Right cardiac atrium (tissue), 5 donors: ENCODE measurements around the gene ACRV1. TPM values are rescaled to one million over a fixed set of nuclear protein-coding genes. Genes with fewer than 3 reads are reported as not detected.

Experiments
- ATAC-seq, 2 donors: fragments of 200-7000 bp; cut with Tn5 transposase; one replicate each; pipeline versions ENCODE4 v1.8.0 to v1.9.1; 2020; ENCODE audit warnings: moderate library complexity in 2 of 2, mild to moderate bottlenecking in 1 of 2
- DNase-seq, 3 donors: peaks; one replicate each; pipeline ENCODE4 v3.0.0-alpha.2; 2020
- H3K27ac ChIP-seq: one replicate; pipeline ENCODE4 v1.5.1; 2013; ENCODE audit warnings: mild to moderate bottlenecking, low read length, control low read depth, moderate library complexity
- H3K27me3 ChIP-seq: one replicate; pipeline ENCODE4 v1.6.1; 2013; ENCODE audit not compliant: control insufficient read depth, insufficient read depth
- H3K4me1 ChIP-seq: one replicate; pipeline ENCODE4 v1.6.1; 2013; ENCODE audit warnings: low read length; ENCODE audit not compliant: control insufficient read depth, insufficient read depth
- H3K4me3 ChIP-seq: one replicate; pipeline ENCODE4 v1.5.1; 2013; ENCODE audit warnings: low read length, control low read depth
- H3K9me3 ChIP-seq: one replicate; pipeline ENCODE4 v1.6.1; 2013; ENCODE audit warnings: low read length; ENCODE audit not compliant: control insufficient read depth
- WGBS: extraction: QIAGEN DNeasy Blood & Tissue Kit; methylation state at CpG from one replicate; pipeline ENCODE4 v1.1.7; 2013; 5-methylcytosine and 5-hydroxymethylcytosine counted together
- intact Hi-C, 4 donors: fragments of 100-400 bp; cut with DNase I; formaldehyde crosslinking; loops; one replicate each; pipeline versions ENCODE4 v1.11.0 to v1.14.0; 2022 to 2023
- polyA plus RNA-seq: library from polyadenylated mRNA; stranded (reverse); fragments of 200-250 nt; gene quantifications from one replicate; pipeline ENCODE4 v1.2.3, GENCODE V29; 2013
- total RNA-seq, 4 donors: library from RNA; stranded (reverse); fragmentation: NEBNext Ultra II Directional; extraction: Animal tissue kit (Norgen Biotek cat#: 25700); gene quantifications; one replicate each; pipeline ENCODE4 v1.2.1, GENCODE V29; 2021
- donor health status: healthy with polysubstance abuse.
- donor health status: DM: no; HTN: yes; CAD: no.
- donor health status: DM: no; HTN: no; CAD: no.
- donor health status: DM: no; HTN: yes; CAD: no; lungs with severe emphysema.
- donor health status: DM: yes; HTN: yes; CAD: no.

ACRV1 gene
- total and polyA plus RNA-seq, 5 donors, result not detected

- Histone ChIP-seq H3K9me3 (no peaks in the 10 kb centered on the region), H3K27ac (no peak overlapping the region), H3K4me1 (no peaks in the 10 kb centered on the region), H3K4me3 (no peak overlapping the region), H3K27me3 (no peaks in the 10 kb centered on the region)
- no peak for DNase-seq
- ATAC-seq, result no peak
- intact Hi-C loops, result loop anchor here in 1 of 4 donors (10.0 kb wide), 1 partner anchor 225 kb away; no protein-coding TSS in a partner anchor
- WGBS, result 88% methylated on average over 6 of the region's 6 CpGs
These were observed 31.0 kb downstream of the ACRV1 start for GRCh38 chr11:125649465-125650166.

GRCh38 chr11:125645871-125646270, 34.8 kb downstream of the ACRV1 start:
- DNase-seq (no peak), ATAC-seq (no peak)
- Histone ChIP-seq H3K27me3 (no peaks in the 10 kb centered on the region), H3K9me3 (no peaks in the 10 kb centered on the region), H3K4me1 (no peaks in the 10 kb centered on the region), H3K4me3 (no peak overlapping the region), H3K27ac (no peak overlapping the region)
- WGBS, result 95% methylated on average over 3 of the region's 3 CpGs
- intact Hi-C loops, result loop anchor here in 1 of 4 donors (10.0 kb wide), 1 partner anchor 229 kb away; no protein-coding TSS in a partner anchor

- ATAC-seq (no peak), DNase-seq (no peak)
- H3K27ac ChIP-seq, result no peak overlapping the region
- H3K4me3 ChIP-seq, result no peak overlapping the region
- H3K9me3 ChIP-seq, result no peaks in the 10 kb centered on the region
- WGBS, result 89% methylated on average over 1 of the region's 1 CpG
- intact Hi-C loops, result no loop called here
- H3K27me3 ChIP-seq, result no peaks in the 10 kb centered on the region
- no peaks in the 10 kb centered on the region for H3K4me1 ChIP-seq
These were observed 42.3 kb downstream of the ACRV1 start for GRCh38 chr11:125638315-125638714.

DNA sequence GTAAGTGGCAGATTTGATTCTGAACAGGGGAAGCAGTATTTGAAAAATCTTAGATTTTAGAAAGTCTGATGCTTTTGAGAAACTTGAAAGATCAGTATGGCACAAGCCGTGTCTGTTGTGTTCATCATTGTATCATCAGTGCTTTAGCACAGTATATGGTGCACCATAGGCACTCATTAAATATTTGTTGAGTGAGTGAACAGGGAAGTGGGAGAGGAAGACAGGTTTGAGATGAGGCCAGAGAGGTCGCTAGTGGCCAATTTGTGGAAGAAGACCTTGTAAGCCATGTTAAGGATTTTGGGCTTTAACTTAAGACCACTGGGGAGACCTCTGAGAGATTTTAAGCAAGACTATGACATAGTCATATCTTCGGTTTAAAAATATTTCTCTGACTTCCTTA, 42.8 kb downstream of the ACRV1 start:
- 83% methylated on average over 3 of the region's 3 CpGs for WGBS
- H3K27me3 ChIP-seq, result no peaks in the 10 kb centered on the region
- H3K4me1 ChIP-seq, result no peaks in the 10 kb centered on the region
- no peak overlapping the region for H3K4me3 ChIP-seq
- H3K27ac ChIP-seq, result no peak overlapping the region
- intact Hi-C loops, result no loop called here
- ATAC-seq, result no peak
- no peaks in the 10 kb centered on the region for H3K9me3 ChIP-seq
- DNase-seq, result no peak

GRCh38 chr11:125627236-125627910, 53.3 kb downstream of the ACRV1 start:
- 71% methylated on average over 7 of the region's 7 CpGs for WGBS
- DNase-seq (no peak), ATAC-seq (no peak)
- H3K4me1 ChIP-seq, result peaks cover 5% of the 10 kb centered on the region
- intact Hi-C loops, result loop anchor here in 1 of 4 donors (10.0 kb wide), 1 partner anchor 247 kb away; no protein-coding TSS in a partner anchor
- H3K4me3 ChIP-seq, result no peak overlapping the region
- H3K27ac ChIP-seq, result no peak overlapping the region
- no peaks in the 10 kb centered on the region for H3K9me3 ChIP-seq
- no peaks in the 10 kb centered on the region for H3K27me3 ChIP-seq

DNA sequence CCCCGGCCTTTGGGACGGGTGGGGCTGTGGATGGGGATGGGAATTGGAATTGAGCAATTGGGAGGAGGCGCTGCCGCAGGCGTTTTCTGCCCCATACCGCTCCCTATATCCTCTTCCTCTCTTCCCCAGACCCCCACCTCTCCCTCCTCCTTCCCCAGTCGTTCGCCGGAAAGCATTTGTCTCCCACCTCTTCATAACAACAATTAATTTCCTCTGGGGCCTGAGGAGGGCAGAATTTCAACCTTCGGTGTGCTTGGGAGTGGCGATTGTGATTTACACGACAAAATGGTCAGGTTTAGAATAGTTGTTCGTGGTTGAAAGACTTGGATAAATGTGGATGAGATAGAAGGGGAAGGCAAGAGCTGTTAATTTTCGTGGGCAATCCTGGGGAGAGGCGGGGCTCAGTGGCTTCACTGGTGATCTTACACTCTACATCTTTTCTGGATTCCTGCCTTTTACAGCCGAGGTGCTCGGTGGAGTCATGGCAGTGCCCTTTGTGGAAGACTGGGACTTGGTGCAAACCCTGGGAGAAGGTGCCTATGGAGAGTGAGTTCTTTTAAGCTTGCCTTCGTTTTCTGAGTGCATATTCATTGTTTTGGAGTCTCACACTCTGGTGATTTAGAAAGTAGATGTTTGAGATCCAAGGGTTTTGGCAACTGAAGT, 54.2 kb downstream of the ACRV1 start:
- DNase-seq, result no peak
- Histone ChIP-seq H3K9me3 (no peaks in the 10 kb centered on the region), H3K4me3 (peak overlapping the region; percentile 50), H3K4me1 (peaks cover 5% of the 10 kb centered on the region), H3K27me3 (no peaks in the 10 kb centered on the region), H3K27ac (no peak overlapping the region)
- intact Hi-C loops, result loop anchor here in 1 of 4 donors (10.0 kb wide), 1 partner anchor 248 kb away; no protein-coding TSS in a partner anchor
- ATAC-seq, result no peak
- WGBS, result under 1% methylated on average over 18 of the region's 18 CpGs

DNA sequence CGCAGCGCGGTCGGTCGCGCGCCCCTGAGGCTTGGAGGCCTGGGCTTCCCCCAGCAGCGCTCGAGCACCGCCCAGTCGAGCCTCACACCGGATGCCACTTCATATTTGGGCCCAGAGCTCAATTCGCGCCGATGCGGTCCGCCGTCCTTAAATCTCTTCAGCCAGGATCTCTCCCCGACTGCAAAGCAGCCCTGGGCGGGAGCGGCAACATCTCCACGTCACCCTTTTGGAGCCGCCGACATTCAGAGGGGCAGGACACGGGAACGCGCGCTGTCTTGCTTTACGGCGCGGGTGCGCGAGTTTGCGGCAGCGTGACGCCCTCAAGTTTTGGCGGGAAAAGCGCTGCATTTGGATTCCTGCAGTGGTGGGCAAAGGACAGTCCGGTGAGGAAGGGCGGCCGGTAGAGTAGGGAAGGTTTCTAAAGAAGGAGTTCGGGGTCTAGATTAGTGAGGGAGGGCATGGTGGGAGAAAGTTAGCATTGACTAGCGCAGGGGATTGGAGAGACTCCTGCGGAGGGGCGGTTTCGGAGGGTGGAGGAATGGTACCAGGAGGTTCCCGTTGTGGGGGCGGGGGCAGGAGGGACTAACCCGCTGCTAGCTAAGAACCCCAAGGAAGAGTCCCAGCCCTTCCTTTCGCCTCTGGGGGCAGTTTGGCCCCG, 54.9 kb downstream of the ACRV1 start:
- Histone ChIP-seq H3K4me1 (peaks cover 5% of the 10 kb centered on the region), H3K9me3 (no peaks in the 10 kb centered on the region), H3K4me3 (peak overlapping the region; percentile 50), H3K27me3 (no peaks in the 10 kb centered on the region), H3K27ac (peak overlapping the region; percentile 77)
- DNase-seq, result peak; percentile 88 to 95 (median 95)
- peak; percentile 97 to 98 for ATAC-seq
- WGBS, result under 1% methylated on average over 51 of the region's 51 CpGs
- intact Hi-C loops, result loop anchor here in 1 of 4 donors (10.0 kb wide), 1 partner anchor 249 kb away; no protein-coding TSS in a partner anchor

DNA sequence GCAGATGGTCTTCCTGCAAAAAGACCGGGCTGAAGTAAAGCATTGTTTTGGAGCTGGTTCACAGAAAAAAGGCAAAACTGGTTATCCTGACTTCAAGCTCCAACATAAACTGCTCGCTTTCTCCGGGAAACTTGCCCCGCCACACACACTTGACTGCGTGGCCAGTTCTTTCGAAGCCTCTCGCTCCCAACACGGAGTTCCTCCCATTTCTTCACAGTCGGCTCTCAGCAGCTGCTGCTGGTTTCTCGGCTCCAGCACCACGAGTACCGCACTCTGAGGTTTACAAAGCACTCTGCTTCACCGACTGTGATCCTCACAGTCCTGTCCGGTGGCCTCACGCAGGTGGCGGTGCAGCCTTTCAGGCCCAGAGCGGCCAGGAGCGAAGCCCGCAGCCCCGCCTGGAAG, 55.4 kb downstream of the ACRV1 start:
- Histone ChIP-seq H3K27ac (peak overlapping the region; percentile 77), H3K9me3 (no peaks in the 10 kb centered on the region), H3K27me3 (no peaks in the 10 kb centered on the region), H3K4me3 (peak overlapping the region; percentile 50), H3K4me1 (peaks cover 5% of the 10 kb centered on the region)
- intact Hi-C loops, result loop anchor here in 1 of 4 donors (10.0 kb wide), 1 partner anchor 250 kb away; no protein-coding TSS in a partner anchor
- under 1% methylated on average over 20 of the region's 20 CpGs for WGBS
- ATAC-seq (peak in 1 of 2 donors; percentile 58), DNase-seq (no peak)

DNA sequence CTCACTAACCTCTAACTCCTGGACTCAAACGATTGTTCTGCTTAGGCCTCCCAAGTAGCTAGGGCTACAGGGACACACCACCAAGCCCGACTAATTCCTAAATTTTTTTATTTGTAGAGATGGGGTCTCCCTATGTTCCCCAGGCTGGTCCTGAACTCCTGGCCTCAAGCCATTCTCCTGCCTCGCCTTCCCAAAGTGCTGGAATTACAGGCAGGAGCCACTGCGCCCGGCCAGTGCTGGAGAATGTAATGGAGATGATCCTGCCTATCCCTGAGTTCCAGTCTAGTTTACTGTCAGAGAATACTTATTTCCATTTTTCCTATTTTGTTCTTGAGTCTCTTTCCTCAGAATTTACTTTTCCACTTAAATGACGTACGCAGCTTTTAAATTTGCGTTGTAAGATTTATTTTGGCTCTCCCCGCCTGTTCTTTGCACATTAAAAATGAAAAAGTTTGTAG, 55.9 kb downstream of the ACRV1 start, which contains the start of gene CHEK1:
Gene CHEK1, plus strand, starts transcription at position 408 of the 458 bp plus-strand sequence. CDS start 1,606 bp downstream, outside the sequence.
- intact Hi-C loops, result loop anchor here in 1 of 4 donors (10.0 kb wide), 1 partner anchor 250 kb away; no protein-coding TSS in a partner anchor
- Histone ChIP-seq H3K4me1 (peaks cover 5% of the 10 kb centered on the region), H3K27me3 (no peaks in the 10 kb centered on the region), H3K9me3 (no peaks in the 10 kb centered on the region), H3K27ac (peak within 1 kb of the TSS; percentile 77), H3K4me3 (peak within 1 kb of the TSS; percentile 50)
- peak in 1 of 3 donors; percentile 52 for DNase-seq
- 57% methylated on average over 9 of the region's 9 CpGs for WGBS
- no peak for ATAC-seq

GRCh38 chr11:125623064-125623463, 57.6 kb downstream of the ACRV1 start:
- ATAC-seq (no peak), DNase-seq (no peak)
- 77% methylated on average over 1 of the region's 1 CpG for WGBS
- Histone ChIP-seq H3K9me3 (no peaks in the 10 kb centered on the region), H3K4me3 (no peak overlapping the region), H3K4me1 (peaks cover 5% of the 10 kb centered on the region), H3K27me3 (no peaks in the 10 kb centered on the region), H3K27ac (no peak overlapping the region)
- intact Hi-C loops, result loop anchor here in 1 of 4 donors (10.0 kb wide), 1 partner anchor 252 kb away; no protein-coding TSS in a partner anchor
